HepG2 (cell line): ENCODE data around the gene MEPCE. TPM values are rescaled to one million over a fixed set of nuclear protein-coding genes. Genes with fewer than 3 reads are reported as not detected.

ENCODE experiments used
- ELF3 ChIP-seq: IDR thresholded peaks from 2 replicates; pipeline ENCODE4 v1.6.1; 2016; ENCODE audit warnings: missing genetic modification reagents, missing compliant biosample characterization
- HMGXB4 ChIP-seq, 2 experiments: sonication (generic) in 1 of 2; formaldehyde crosslinking in 1 of 2; IDR thresholded peaks; 2 replicates each; pipeline versions ENCODE4 v1.4.0 to v1.6.1; 2018 to 2020; ENCODE audit warnings: missing genetic modification reagents in 2 of 2, borderline replicate concordance in 1 of 2, low read depth in 1 of 2, mild to moderate bottlenecking in 1 of 2, missing biosample characterization in 1 of 2
- JDP2 ChIP-seq: sonication (generic); formaldehyde crosslinking; IDR thresholded peaks from 2 replicates; pipeline ENCODE4 v1.8.1; 2022; ENCODE audit warnings: missing genetic modification reagents, borderline replicate concordance
- JUND ChIP-seq: sonication (generic); formaldehyde crosslinking; IDR thresholded peaks from 2 replicates; pipeline ENCODE4 v1.8.0; 2022; ENCODE audit warnings: mild to moderate bottlenecking, missing genetic modification reagents
- MIXL1 ChIP-seq: IDR thresholded peaks from 2 replicates; pipeline ENCODE4 v1.6.1; 2016
- ONECUT2 ChIP-seq: sonication (generic); formaldehyde crosslinking; IDR thresholded peaks from 2 replicates; pipeline ENCODE4 v1.4.0; 2020; ENCODE audit warnings: missing genetic modification reagents
- POGZ ChIP-seq: sonication (generic); formaldehyde crosslinking; IDR thresholded peaks from 2 replicates; pipeline ENCODE4 v1.4.0; 2020; ENCODE audit warnings: mild to moderate bottlenecking, missing genetic modification reagents
- RAD21 ChIP-seq: fragments of 450-650 bp; formaldehyde crosslinking; IDR thresholded peaks from 2 replicates; pipeline ENCODE4 v1.5.0; 2020; ENCODE audit warnings: mild to moderate bottlenecking
- RARG ChIP-seq: sonication (generic); formaldehyde crosslinking; IDR thresholded peaks from 2 replicates; pipeline ENCODE4 v1.4.0; 2020; ENCODE audit warnings: low read depth, mild to moderate bottlenecking, missing genetic modification reagents
- SNAPC2 ChIP-seq: sonication (generic); formaldehyde crosslinking; IDR thresholded peaks from 2 replicates; pipeline ENCODE4 v1.8.1; 2022; ENCODE audit warnings: mild to moderate bottlenecking, missing genetic modification reagents
- SNRNP70 ChIP-seq: fragments of 200-400 bp; formaldehyde crosslinking; IDR thresholded peaks from 2 replicates; pipeline ENCODE4 v1.6.1; 2017; ENCODE audit warnings: mild to moderate bottlenecking, low read depth, low read length, moderate library complexity
- SRY ChIP-seq: sonication (generic); formaldehyde crosslinking; IDR thresholded peaks from 2 replicates; pipeline ENCODE4 v1.8.0; 2022; ENCODE audit warnings: mild to moderate bottlenecking, missing genetic modification reagents
- ZNF160 ChIP-seq: sonication (generic); formaldehyde crosslinking; IDR thresholded peaks from 2 replicates; pipeline ENCODE4 v1.8.0; 2022; ENCODE audit warnings: mild to moderate bottlenecking, inconsistent platforms, missing genetic modification reagents
- ZNF251 ChIP-seq: sonication (generic); formaldehyde crosslinking; IDR thresholded peaks from 2 replicates; pipeline ENCODE4 v1.9.0; 2021; ENCODE audit warnings: mild to moderate bottlenecking, missing genetic modification reagents
- ZNF280D ChIP-seq: sonication (generic); formaldehyde crosslinking; IDR thresholded peaks from 2 replicates; pipeline ENCODE4 v1.5.1; 2020; ENCODE audit warnings: mild to moderate bottlenecking, missing genetic modification reagents
- ZNF460 ChIP-seq: sonication (generic); formaldehyde crosslinking; IDR thresholded peaks from 2 replicates; pipeline ENCODE4 v1.5.1; 2020; ENCODE audit warnings: missing genetic modification reagents, mild to moderate bottlenecking, borderline replicate concordance
- ZSCAN30 ChIP-seq: sonication (generic); formaldehyde crosslinking; IDR thresholded peaks from 2 replicates; pipeline ENCODE4 v1.5.0; 2020; ENCODE audit warnings: mild to moderate bottlenecking, missing genetic modification reagents
- ZSCAN5A ChIP-seq: sonication (generic); formaldehyde crosslinking; IDR thresholded peaks from 2 replicates; pipeline ENCODE4 v1.8.0; 2022; ENCODE audit warnings: mild to moderate bottlenecking, missing genetic modification reagents, borderline replicate concordance
- polyA plus RNA-seq, 8 experiments: library from polyadenylated mRNA; depleted of rRNA in 3 of 8; stranded (reverse) in 7 of 8; unstranded in 1 of 8; fragments of >200 nt; fragmentation: Illumina TruSeq in 4 of 8; extraction: Trizol in 4 of 8; gene quantifications; 2 replicates each; pipeline versions ENCODE4 v1.2.1 to v1.2.3, GENCODE V29; 2011 to 2016; ENCODE audit warnings: low read depth in 4 of 8, missing spikeins in 1 of 8, mixed read lengths in 1 of 8; ENCODE audit not compliant: insufficient read depth in 1 of 8
- total RNA-seq, 5 experiments: library from RNA; depleted of rRNA; stranded (reverse); fragments of >200 nt; fragmentation: Illumina TruSeq; extraction: Trizol; gene quantifications; 2 replicates each; pipeline ENCODE4 v1.2.3, GENCODE V29; 2016; ENCODE audit warnings: low read depth in 1 of 5
- TF ChIP-seq, protein P1 (sequence below): sonication (generic); formaldehyde crosslinking; IDR thresholded peaks from 2 replicates; pipeline ENCODE4 v1.8.0; 2022; ENCODE audit warnings: missing genetic modification reagents, mild to moderate bottlenecking, borderline replicate concordance
- TF ChIP-seq, protein P2 (sequence below): sonication (generic); formaldehyde crosslinking; IDR thresholded peaks from 2 replicates; pipeline ENCODE4 v1.4.0; 2020; ENCODE audit warnings: missing genetic modification reagents

The MEPCE gene
- total and polyA plus RNA-seq, 2 of the 13 experiments (the other 11 are each of a cell fraction or from before 2014, with no cell fraction given) = 12.3 to 26.0 TPM

DNA sequence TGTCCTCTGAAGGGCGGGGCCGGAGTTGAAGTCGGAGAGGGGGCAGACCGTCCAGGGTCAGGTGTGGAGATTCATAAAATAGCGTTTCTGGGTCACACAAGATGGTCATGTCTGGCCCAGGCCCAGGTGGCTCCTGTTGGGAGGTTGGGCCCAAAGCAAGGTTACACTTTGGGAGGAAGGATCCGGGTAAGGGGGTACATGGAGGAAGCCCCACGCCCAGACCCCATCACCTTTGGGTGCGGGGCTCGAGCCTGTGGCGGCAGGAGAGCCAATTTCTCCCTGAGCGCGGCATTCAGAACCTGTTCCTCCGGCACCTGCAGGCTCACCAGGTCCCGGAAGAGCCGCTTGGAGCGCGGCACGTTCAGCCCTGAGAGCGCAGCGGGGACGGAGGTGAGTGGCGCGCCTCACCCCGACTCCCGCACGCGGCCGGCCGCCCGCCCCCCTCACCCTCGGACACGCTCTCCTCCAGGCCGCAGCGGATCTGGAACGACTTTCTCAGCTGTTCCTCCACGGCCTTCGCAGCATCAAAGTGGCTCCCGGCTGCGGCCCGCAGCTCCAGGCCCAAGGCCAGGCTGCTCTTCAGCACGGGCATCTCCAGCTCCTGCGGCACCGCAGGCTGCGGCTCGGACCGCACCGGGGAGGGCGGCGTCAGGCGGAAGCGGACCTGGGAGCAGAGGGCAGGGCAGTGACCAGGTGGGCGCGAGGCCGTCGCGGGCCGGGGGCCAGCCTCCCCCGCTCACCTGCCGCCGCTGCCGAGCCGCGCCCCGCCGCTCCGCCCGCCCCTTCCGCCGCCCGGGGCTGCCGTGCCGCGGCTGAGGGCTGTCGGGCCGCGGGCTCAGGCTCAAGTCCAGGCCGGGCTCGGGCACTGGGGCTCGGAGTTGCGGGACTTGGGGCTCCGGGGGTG is 6.0 kb downstream of the MEPCE start (continued):
- no peak for TF ChIP-seq ZNF251 (CRISPR knock-in tag)
- peak; percentile 68 for TF ChIP-seq ZNF160 (CRISPR knock-in tag)
- TF ChIP-seq RAD21 (CRISPR knock-in tag) = no peak
- TF ChIP-seq SNAPC2 = peak; percentile 77
- peak; percentile 37; the same call in 1 of the 2 replicates for TF ChIP-seq JUND (CRISPR knock-in tag)
- no peak for TF ChIP-seq RARG (CRISPR knock-in tag)
- TF ChIP-seq SRY (CRISPR knock-in tag) = no peak
- 0 out of 2 replicates have a peak, but pooled peaks have one; percentile 81 for TF ChIP-seq SNRNP70
- no peak for TF ChIP-seq ZSCAN30 (CRISPR knock-in tag)
- TF ChIP-seq POGZ (CRISPR knock-in tag) = no peak; the same call in 1 of the 2 replicates
- no peak for TF ChIP-seq MIXL1
- no peak for TF ChIP-seq ZNF280D (CRISPR knock-in tag)
- TF ChIP-seq, protein P1, sequence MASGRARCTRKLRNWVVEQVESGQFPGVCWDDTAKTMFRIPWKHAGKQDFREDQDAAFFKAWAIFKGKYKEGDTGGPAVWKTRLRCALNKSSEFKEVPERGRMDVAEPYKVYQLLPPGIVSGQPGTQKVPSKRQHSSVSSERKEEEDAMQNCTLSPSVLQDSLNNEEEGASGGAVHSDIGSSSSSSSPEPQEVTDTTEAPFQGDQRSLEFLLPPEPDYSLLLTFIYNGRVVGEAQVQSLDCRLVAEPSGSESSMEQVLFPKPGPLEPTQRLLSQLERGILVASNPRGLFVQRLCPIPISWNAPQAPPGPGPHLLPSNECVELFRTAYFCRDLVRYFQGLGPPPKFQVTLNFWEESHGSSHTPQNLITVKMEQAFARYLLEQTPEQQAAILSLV = peak; percentile 61
- no peak for TF ChIP-seq ZNF460 (CRISPR knock-in tag)
- TF ChIP-seq ONECUT2 (CRISPR knock-in tag) = peak; percentile 7; the same call in 1 of the 2 replicates
- no peak; a peak in 1 of 4 replicates for TF ChIP-seq HMGXB4 (CRISPR knock-in tag; IDR thresholded peaks at IDR 0.05; ENCODE audit: borderline replicate concordance in 1 of 2, low read depth in 1 of 2)
- no peak for TF ChIP-seq JDP2 (CRISPR knock-in tag)
- TF ChIP-seq ZSCAN5A (CRISPR knock-in tag) = peak; percentile 72; the same call in 1 of the 2 replicates
- no peak for TF ChIP-seq ELF3 (CRISPR knock-in tag)
- TF ChIP-seq, protein P2, sequence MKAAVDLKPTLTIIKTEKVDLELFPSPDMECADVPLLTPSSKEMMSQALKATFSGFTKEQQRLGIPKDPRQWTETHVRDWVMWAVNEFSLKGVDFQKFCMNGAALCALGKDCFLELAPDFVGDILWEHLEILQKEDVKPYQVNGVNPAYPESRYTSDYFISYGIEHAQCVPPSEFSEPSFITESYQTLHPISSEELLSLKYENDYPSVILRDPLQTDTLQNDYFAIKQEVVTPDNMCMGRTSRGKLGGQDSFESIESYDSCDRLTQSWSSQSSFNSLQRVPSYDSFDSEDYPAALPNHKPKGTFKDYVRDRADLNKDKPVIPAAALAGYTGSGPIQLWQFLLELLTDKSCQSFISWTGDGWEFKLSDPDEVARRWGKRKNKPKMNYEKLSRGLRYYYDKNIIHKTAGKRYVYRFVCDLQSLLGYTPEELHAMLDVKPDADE = no peak
